ENCODE results near the gene CCR7. TPM values are rescaled to one million over a fixed set of nuclear protein-coding genes. Genes with fewer than 3 reads are reported as not detected.

CCR7 gene
- total RNA-seq = not detected in 2 replicates

GRCh38 chr17:40564883-40565768 is at the start of gene CCR7:
Gene CCR7, minus strand, starts transcription at chr17:40565472. Its CDS starts 63 bp downstream, at chr17:40565409.

Other genes with a start within 250 kb of the CCR7 start
- gene GJD3, start 200.7 kb downstream of the CCR7 start, total RNA-seq = 0.07 TPM in 1 of 2 replicates, not detected in the other
- gene TOP2A, start 147.6 kb downstream of the CCR7 start, total RNA-seq = 0.50 and 2.1 TPM in 2 replicates
- 18.5 and 24.3 TPM in 2 replicates for gene IGFBP4, start 122.0 kb downstream of the CCR7 start, total RNA-seq
- 24.3 and 91.8 TPM in 2 replicates for gene TNS4, start 63.8 kb downstream of the CCR7 start, total RNA-seq
- gene SMARCE1, start 82.3 kb upstream of the CCR7 start, total RNA-seq = 59.5 and 89.9 TPM in 2 replicates
- gene KRT222, start 99.7 kb upstream of the CCR7 start, total RNA-seq = under 0.01 TPM in 1 of 2 replicates, not detected in the other
- gene KRT24, start 138.3 kb upstream of the CCR7 start, total RNA-seq = 3.4 TPM in 1 of 2 replicates, not detected in the other
- gene KRT25, start 189.9 kb upstream of the CCR7 start, total RNA-seq = not detected in 2 replicates
- gene KRT26, start 206.7 kb upstream of the CCR7 start, total RNA-seq = not detected in 2 replicates
- gene KRT27, start 217.1 kb upstream of the CCR7 start, total RNA-seq = not detected in 2 replicates
- not detected in 2 replicates for gene KRT28, start 234.5 kb upstream of the CCR7 start, total RNA-seq

All from nasal cavity respiratory epithelium epithelial cell of viscerocranial mucosa (primary cell).